RCC 7860 (cell line): ENCODE data around the gene COX6B1.
A peak's percentile ranks its signal among the peaks of the same experiment; 100 is the strongest.
"Not testable (repeated sequence)": the region's sequence is repeated elsewhere in the genome, so short reads cannot be mapped to it uniquely, and the experiment has no call there.

Source experiments
- DNase-seq: peaks from one replicate; pipeline ENCODE4 v3.0.0-alpha.2; 2015; ENCODE audit warnings: low spot score
- FAIRE-seq: peaks from 2 replicates; lab custom pipeline; 2012; peaks lifted over from hg19 to GRCh38; lab: Jason Lieb, UNC

The COX6B1 gene

GRCh38 chr19:35633727-35634440 is 14.2 kb upstream of the COX6B1 start:
- DNase-seq, result no peak
- no peak for FAIRE-seq

- FAIRE-seq, result no peak
These were observed 11.5 kb upstream of the COX6B1 start for GRCh38 chr19:35636651-35637050.

GRCh38 chr19:35637165-35637564 is 11.0 kb upstream of the COX6B1 start:
- DNase-seq, result no peak
- no peak for FAIRE-seq

More at GRCh38 chr19:35636651-35637050, 11.5 kb upstream of the COX6B1 start:
- no peak for DNase-seq

- DNase-seq (no peak), FAIRE-seq (no peak)
These were observed 8.8 kb upstream of the COX6B1 start for GRCh38 chr19:35639321-35639639.

- DNase-seq, result no peak
- FAIRE-seq, result no peak
These were observed 8.3 kb upstream of the COX6B1 start for GRCh38 chr19:35639863-35640262.

GRCh38 chr19:35641515-35642151 is 6.5 kb upstream of the COX6B1 start, which contains the start of gene ETV2:
TSS of gene ETV2 (plus strand) at chr19:35641745. CDS start at chr19:35642461, 716 bp downstream.
- FAIRE-seq, result no peak
- DNase-seq, result no peak

- DNase-seq (no peak), FAIRE-seq (no peak)
These were observed 5.8 kb upstream of the COX6B1 start for GRCh38 chr19:35642312-35642711.

GRCh38 chr19:35642798-35643254 is 5.3 kb upstream of the COX6B1 start:
- DNase-seq, result no peak
- FAIRE-seq, result no peak

- FAIRE-seq (no peak), DNase-seq (peak; percentile 40)
These were observed 4.6 kb upstream of the COX6B1 start for GRCh38 chr19:35643255-35644205.

- DNase-seq (peak; percentile 53), FAIRE-seq (no peak)
These were observed 3.7 kb upstream of the COX6B1 start for GRCh38 chr19:35644206-35644986.

GRCh38 chr19:35644987-35645679 is 3.0 kb upstream of the COX6B1 start:
- no peak for DNase-seq

GRCh38 chr19:35645680-35646511 is 2.2 kb upstream of the COX6B1 start:
- FAIRE-seq, result no peak

More at GRCh38 chr19:35644987-35645679, 3.0 kb upstream of the COX6B1 start:
- no peak for FAIRE-seq

GRCh38 chr19:35650581-35650980 is 2.5 kb downstream of the COX6B1 start:
- DNase-seq, result no peak
- FAIRE-seq, result no peak

More at GRCh38 chr19:35645680-35646511, 2.2 kb upstream of the COX6B1 start:
- DNase-seq, result no peak

GRCh38 chr19:35654828-35655227 is 6.7 kb downstream of the COX6B1 start:
- DNase-seq, FAIRE-seq: not testable (repeated sequence)

- DNase-seq (no peak), FAIRE-seq (no peak)
These were observed 7.5 kb downstream of the COX6B1 start for GRCh38 chr19:35655600-35655999.

GRCh38 chr19:35656700-35657099 is 8.6 kb downstream of the COX6B1 start:
- FAIRE-seq (no peak), DNase-seq (no peak)

GRCh38 chr19:35657904-35658700 is 10.0 kb downstream of the COX6B1 start:
- FAIRE-seq, result no peak

GRCh38 chr19:35661995-35662340 is 13.8 kb downstream of the COX6B1 start:
- no peak for FAIRE-seq
- no peak for DNase-seq

More at GRCh38 chr19:35657904-35658700, 10.0 kb downstream of the COX6B1 start:
- DNase-seq, result no peak
